Mesodermal cell (in vitro differentiated cells): ENCODE results near the gene SLC1A5.
"Not testable (repeated sequence)": the region's sequence is repeated elsewhere in the genome, so short reads cannot be mapped to it uniquely, and the experiment has no call there.

Experiments
- H3K27ac ChIP-seq: 2 replicates; pipeline ENCODE4 v1.7.0; 2013; ENCODE audit warnings: mild to moderate bottlenecking, low read depth, low read length, moderate library complexity; ENCODE audit not compliant: severe bottlenecking
- H3K36me3 ChIP-seq: 2 replicates; pipeline ENCODE4 v1.7.1; 2013; ENCODE audit warnings: mild to moderate bottlenecking, low read length, moderate library complexity; ENCODE audit not compliant: control insufficient read depth, insufficient read depth
- H3K4me1 ChIP-seq: one replicate; pipeline ENCODE4 v1.7.1; 2013; ENCODE audit warnings: mild to moderate bottlenecking, low read length; ENCODE audit not compliant: insufficient read depth, control insufficient read depth, poor library complexity, severe bottlenecking
- H3K4me3 ChIP-seq: 2 replicates; pipeline ENCODE4 v1.7.0; 2013; ENCODE audit warnings: low read length, control low read depth, mild to moderate bottlenecking; ENCODE audit not compliant: insufficient read depth, poor library complexity, severe bottlenecking; ENCODE audit errors: extremely low read depth
- H3K9me3 ChIP-seq: 2 replicates; pipeline ENCODE4 v1.7.1; 2013; ENCODE audit warnings: mild to moderate bottlenecking, low read length, moderate library complexity; ENCODE audit not compliant: control insufficient read depth
- WGBS, 2 experiments: methylation state at CpG; one replicate each; pipeline ENCODE4 v1.1.5; 2013; ENCODE audit warnings: missing lambda C conversion rate in 2 of 2; ENCODE audit not compliant: insufficient coverage in 2 of 2; 5-methylcytosine and 5-hydroxymethylcytosine counted together

The SLC1A5 gene

GRCh38 chr19:46784262-46785053, 3.9 kb downstream of the SLC1A5 start:
- H3K9me3 ChIP-seq = no peaks in the 10 kb centered on the region
- H3K36me3 ChIP-seq = peaks cover 51% of the 10 kb centered on the region
- peak overlapping the region; percentile 93 for H3K4me3 ChIP-seq
- H3K27ac ChIP-seq = peak overlapping the region; percentile 96
- WGBS, 2 experiments = 50 to 56% methylated on average over 9 to 11 of the region's 17 CpGs
- peaks cover 14% of the 10 kb centered on the region for H3K4me1 ChIP-seq

DNA sequence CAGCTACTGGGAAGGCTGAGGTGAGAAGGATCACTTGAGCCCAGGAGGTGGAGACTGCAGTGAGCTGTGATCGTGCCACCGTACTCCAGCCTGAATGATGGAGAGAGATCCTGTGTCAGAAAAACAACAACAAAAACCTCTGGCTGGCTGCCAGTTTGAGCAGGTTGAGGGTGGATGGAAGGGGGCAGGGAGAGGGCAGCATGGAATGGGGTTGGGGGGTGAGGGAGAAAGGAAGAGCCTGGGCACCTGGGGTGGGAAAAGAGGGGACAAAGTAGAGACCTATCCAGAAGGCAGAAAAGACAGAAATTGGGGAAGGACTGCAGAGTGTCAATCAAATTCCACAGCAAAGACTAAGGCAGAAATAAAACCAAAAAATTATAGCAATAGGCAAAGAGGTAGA, 4.7 kb downstream of the SLC1A5 start:
- Histone ChIP-seq H3K9me3 (no peaks in the 10 kb centered on the region), H3K4me3 (peak overlapping the region; percentile 93), H3K4me1 (peaks cover 14% of the 10 kb centered on the region), H3K36me3 (peaks cover 59% of the 10 kb centered on the region), H3K27ac (peak overlapping the region; percentile 96)
- 94 to 100% methylated on average over 2 of the region's 2 CpGs for WGBS, 2 experiments

GRCh38 chr19:46782355-46783019, 5.9 kb downstream of the SLC1A5 start:
- Histone ChIP-seq H3K4me1 (peaks cover 14% of the 10 kb centered on the region), H3K4me3 (no peak overlapping the region), H3K9me3 (no peaks in the 10 kb centered on the region), H3K27ac (no peak overlapping the region), H3K36me3 (peaks cover 70% of the 10 kb centered on the region)
- 83 to 97% methylated on average over 5 to 6 of the region's 7 CpGs for WGBS, 2 experiments

- 87 to 93% methylated on average over 5 to 7 of the region's 12 CpGs for WGBS, 2 experiments
- H3K27ac ChIP-seq, H3K4me3 ChIP-seq, H3K9me3 ChIP-seq, H3K4me1 ChIP-seq: not testable (repeated sequence)
- peaks cover 87% of the 10 kb centered on the region for H3K36me3 ChIP-seq
Observed at GRCh38 chr19:46777956-46778645, 10.3 kb downstream of the SLC1A5 start.

- H3K27ac ChIP-seq = no peak overlapping the region
- no peak overlapping the region for H3K4me3 ChIP-seq
- H3K9me3 ChIP-seq = no peaks in the 10 kb centered on the region
- H3K4me1 ChIP-seq = no peaks in the 10 kb centered on the region
- 99 to 100% methylated on average over 20 to 24 of the region's 33 CpGs for WGBS, 2 experiments
- H3K36me3 ChIP-seq = peaks cover 78% of the 10 kb centered on the region
Observed at GRCh38 chr19:46776927-46777911, 11.2 kb downstream of the SLC1A5 start.

GRCh38 chr19:46775642-46776258, 12.6 kb downstream of the SLC1A5 start:
- Histone ChIP-seq H3K4me1 (no peaks in the 10 kb centered on the region), H3K27ac (no peak overlapping the region), H3K36me3 (peaks cover 64% of the 10 kb centered on the region), H3K4me3 (no peak overlapping the region), H3K9me3 (no peaks in the 10 kb centered on the region)
- 94 to 100% methylated on average over 6 to 9 of the region's 11 CpGs for WGBS, 2 experiments

- peaks cover 4% of the 10 kb centered on the region for H3K4me1 ChIP-seq
- 90 to 92% methylated on average over 2 to 3 of the region's 7 CpGs for WGBS, 2 experiments
- H3K36me3 ChIP-seq = peaks cover 38% of the 10 kb centered on the region
- H3K9me3 ChIP-seq = no peaks in the 10 kb centered on the region
- no peak overlapping the region for H3K4me3 ChIP-seq
- H3K27ac ChIP-seq = no peak overlapping the region
Observed at GRCh38 chr19:46773018-46773399, 15.4 kb downstream of the SLC1A5 start.

DNA sequence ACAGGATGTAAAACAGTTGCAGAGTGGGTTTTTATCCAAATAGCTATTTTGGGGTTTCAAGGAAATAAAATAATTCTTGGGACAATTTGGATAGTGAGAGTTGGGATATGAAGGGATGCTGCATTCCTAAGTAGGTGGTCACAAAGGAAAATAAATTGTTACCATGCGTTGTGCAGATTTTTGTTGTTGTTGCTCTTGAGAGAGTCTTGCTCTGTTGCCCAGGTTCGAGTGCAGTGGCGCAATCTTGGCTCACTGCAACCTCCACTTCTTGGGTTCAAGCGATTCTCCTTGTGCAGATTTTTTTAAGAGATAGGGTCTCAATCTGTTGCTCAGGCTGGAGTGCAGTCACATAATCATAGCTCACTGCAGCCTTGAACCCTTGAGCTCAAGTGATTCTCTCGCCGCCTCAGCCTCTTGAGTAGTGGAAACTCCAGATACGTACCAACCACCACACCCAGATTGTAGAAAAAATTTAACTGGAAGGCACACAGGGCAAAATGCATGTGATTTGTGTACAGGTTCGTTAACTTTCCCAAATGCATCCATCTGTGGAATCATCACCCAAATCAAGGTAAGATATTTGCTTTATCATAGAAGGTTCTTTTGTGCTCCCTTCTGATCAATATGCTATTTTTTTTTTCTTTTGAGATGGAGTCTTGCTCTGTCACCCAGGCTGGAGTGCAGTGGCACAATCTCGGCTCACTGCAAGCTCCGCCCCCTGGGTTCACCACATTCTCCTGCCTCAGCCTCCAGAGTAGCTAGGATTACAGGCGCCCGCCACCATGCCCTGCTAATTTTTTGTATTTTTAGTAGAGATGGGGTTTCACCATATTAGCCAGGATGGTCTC, 16.0 kb downstream of the SLC1A5 start:
- Histone ChIP-seq H3K4me1 (peaks cover 4% of the 10 kb centered on the region), H3K36me3 (peaks cover 33% of the 10 kb centered on the region), H3K9me3 (no peaks in the 10 kb centered on the region), H3K4me3 (no peak overlapping the region), H3K27ac (no peak overlapping the region)
- whole genome bisulfite sequencing, 2 experiments = 82% methylated on average over 3 to 4 of the region's 12 CpGs

DNA sequence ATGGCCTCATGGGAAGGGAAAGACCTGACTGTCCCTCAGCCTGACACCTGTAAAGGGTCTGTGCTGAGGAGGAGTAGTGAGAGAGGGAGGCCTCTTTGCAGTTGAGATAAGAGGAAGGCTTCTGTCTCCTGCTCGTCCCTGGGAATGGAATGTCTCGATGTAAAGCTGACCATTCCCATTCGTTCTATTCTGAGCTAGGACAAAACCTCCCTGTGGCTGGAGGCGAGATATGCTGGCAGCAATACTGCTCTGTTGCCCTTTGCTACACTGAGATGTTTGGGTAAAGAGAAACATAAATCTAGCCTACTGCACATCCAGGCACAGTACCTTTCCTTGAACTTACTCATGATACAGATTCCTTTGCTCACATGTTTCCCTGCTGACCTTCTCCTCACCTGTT, 19.6 kb downstream of the SLC1A5 start:
- H3K36me3 ChIP-seq, H3K4me3 ChIP-seq, H3K4me1 ChIP-seq, H3K9me3 ChIP-seq, H3K27ac ChIP-seq: not testable (repeated sequence)
- 59 to 67% methylated on average over 4 of the region's 4 CpGs for WGBS, 2 experiments
